ENCODE measurements around the gene GALNT5.

GALNT5 gene

GRCh38 chr2:157292853-157293252 lies 35.3 kb downstream of the GALNT5 start:
- DNase-seq (ENCODE audit: low read depth) = no peak

GRCh38 chr2:157296490-157296889 lies 39.0 kb downstream of the GALNT5 start:
- no peak for DNase-seq (ENCODE audit: low read depth)

GRCh38 chr2:157296958-157297357 lies 39.5 kb downstream of the GALNT5 start:
- no peak for DNase-seq (ENCODE audit: low read depth)

- DNase-seq (ENCODE audit: low read depth) = no peak
Observed at GRCh38 chr2:157301307-157301706, 43.8 kb downstream of the GALNT5 start.

- DNase-seq (ENCODE audit: low read depth) = peak; percentile 9
Observed at GRCh38 chr2:157302492-157303099, 45.1 kb downstream of the GALNT5 start.

GRCh38 chr2:157303612-157304011 lies 46.1 kb downstream of the GALNT5 start:
- no peak for DNase-seq (ENCODE audit: low read depth)

- DNase-seq (ENCODE audit: low read depth) = no peak
Observed at GRCh38 chr2:157304811-157305722, 47.6 kb downstream of the GALNT5 start.

- no peak for DNase-seq (ENCODE audit: low read depth)
Observed at GRCh38 chr2:157305723-157306110, 48.2 kb downstream of the GALNT5 start.

GRCh38 chr2:157307021-157307420 lies 49.5 kb downstream of the GALNT5 start:
- DNase-seq (ENCODE audit: low read depth) = no peak

- no peak for DNase-seq (ENCODE audit: low read depth)
Observed at GRCh38 chr2:157309878-157310277, 52.4 kb downstream of the GALNT5 start.

GRCh38 chr2:157311706-157312105 lies 54.2 kb downstream of the GALNT5 start:
- DNase-seq (ENCODE audit: low read depth) = no peak

GRCh38 chr2:157312866-157313486 lies 55.5 kb downstream of the GALNT5 start:
- no peak for DNase-seq (ENCODE audit: low read depth)

- no peak for DNase-seq (ENCODE audit: low read depth)
Observed at GRCh38 chr2:157315901-157316300, 58.4 kb downstream of the GALNT5 start.

GRCh38 chr2:157318884-157319283 lies 61.4 kb downstream of the GALNT5 start:
- no peak for DNase-seq (ENCODE audit: low read depth)

- no peak for DNase-seq (ENCODE audit: low read depth)
Observed at GRCh38 chr2:157319795-157320194, 62.3 kb downstream of the GALNT5 start.

- DNase-seq (ENCODE audit: low read depth) = no peak
Observed at GRCh38 chr2:157320409-157320808, 62.9 kb downstream of the GALNT5 start.

- no peak for DNase-seq (ENCODE audit: low read depth)
Observed at GRCh38 chr2:157321466-157321865, 64.0 kb downstream of the GALNT5 start.

GRCh38 chr2:157322432-157322831 lies 64.9 kb downstream of the GALNT5 start:
- DNase-seq (ENCODE audit: low read depth) = no peak

GRCh38 chr2:157324331-157324843 lies 66.9 kb downstream of the GALNT5 start:
- DNase-seq (ENCODE audit: low read depth) = no peak

GRCh38 chr2:157325786-157326185 lies 68.3 kb downstream of the GALNT5 start, which contains the start of gene ERMN:
TSS of gene ERMN (minus strand) at chr2:157325824. CDS start at chr2:157325642, 182 bp downstream.
- no peak for DNase-seq (ENCODE audit: low read depth)

- no peak for DNase-seq (ENCODE audit: low read depth)
Observed at GRCh38 chr2:157326698-157327097, 69.2 kb downstream of the GALNT5 start.

- DNase-seq (ENCODE audit: low read depth) = no peak
Observed at GRCh38 chr2:157327200-157327599, 69.7 kb downstream of the GALNT5 start.
